Activated naive CD8-positive, alpha-beta T cell treated with anti-CD3 and anti-CD28 coated beads, Interleukin-2, amount 10 ng/mL, durations not matched to agents 7 days and 5 days (primary cell): ENCODE data around the gene NUP85. TPM values are rescaled to one million over a fixed set of nuclear protein-coding genes. Genes with fewer than 3 reads are reported as not detected.

Source experiments
- ATAC-seq: fragments of 150-1000 bp; cut with Tn5 transposase; one replicate; pipeline ENCODE4 v1.10.0; 2021; ENCODE audit warnings: low read depth, moderate library complexity
- POLR2A ChIA-PET: fragments of 350-600 bp; sonication (Branson Sonifier 250); formaldehyde crosslinking; loops from one replicate; lab custom pipeline; 2021; ENCODE audit warnings: antibody characterized with exemption; lab: Charles Lee
- DNase-seq: peaks from one replicate; pipeline ENCODE4 v3.0.0; 2021
- H3K27ac Mint-ChIP-seq: one replicate; pipeline ENCODE4 v1.8.0; 2022; ENCODE audit warnings: mild to moderate bottlenecking, mixed read lengths
- H3K27me3 Mint-ChIP-seq: one replicate; pipeline ENCODE4 v1.8.0; 2022; ENCODE audit warnings: mild to moderate bottlenecking, moderate library complexity, mixed read lengths
- H3K36me3 Mint-ChIP-seq: one replicate; pipeline ENCODE4 v1.8.0; 2021; ENCODE audit warnings: mild to moderate bottlenecking, mixed read lengths
- H3K4me1 Mint-ChIP-seq: one replicate; pipeline ENCODE4 v1.8.0; 2021; ENCODE audit warnings: mixed read lengths
- H3K4me3 Mint-ChIP-seq: one replicate; pipeline ENCODE4 v1.8.0; 2022; ENCODE audit warnings: mild to moderate bottlenecking, moderate library complexity, mixed read lengths
- H3K9me3 Mint-ChIP-seq: one replicate; pipeline ENCODE4 v1.8.0; 2021; ENCODE audit warnings: mixed read lengths
- total RNA-seq, 2 experiments: library from RNA; stranded (reverse); gene quantifications; one replicate each; pipeline ENCODE4 v1.2.3, GENCODE V29; 2021

Gene NUP85
- total RNA-seq, 2 experiments from 2014 or later = 154 to 167 TPM

GRCh38 chr17:75238684-75239191, 33.3 kb downstream of the NUP85 start:
- Mint-ChIP-seq H3K27ac (peak overlapping the region; percentile 78), H3K27me3 (no peaks in the 10 kb centered on the region), H3K4me1 (peaks cover 12% of the 10 kb centered on the region), H3K9me3 (no peaks in the 10 kb centered on the region), H3K36me3 (peaks cover 27% of the 10 kb centered on the region), H3K4me3 (no peak overlapping the region)
- peak; percentile 76 for ATAC-seq
- peak; percentile 66 for DNase-seq
- POLR2A ChIA-PET = interaction anchor here (2.5 kb wide), 1 partner anchor 22 kb away, joined by 9 read pairs; the partner anchor contains the start of genes GGA3 and MRPS7

- H3K4me3 Mint-ChIP-seq = no peak overlapping the region
- H3K4me1 Mint-ChIP-seq = peaks cover 16% of the 10 kb centered on the region
- DNase-seq = no peak
- H3K27me3 Mint-ChIP-seq = no peaks in the 10 kb centered on the region
- no peak for ATAC-seq
- H3K27ac Mint-ChIP-seq = no peak overlapping the region
- no peaks in the 10 kb centered on the region for H3K9me3 Mint-ChIP-seq
- POLR2A ChIA-PET = interaction anchor here (1.6 to 2.5 kb wide), 2 partner anchors 11 to 22 kb away, joined by 7 to 9 read pairs; partner anchors contain the start of genes GGA3 and MRPS7
- peaks cover 27% of the 10 kb centered on the region for H3K36me3 Mint-ChIP-seq
Measured at GRCh38 chr17:75239214-75239613, 33.7 kb downstream of the NUP85 start.

GRCh38 chr17:75239778-75240393, 34.4 kb downstream of the NUP85 start:
- ATAC-seq (no peak), DNase-seq (no peak)
- Mint-ChIP-seq H3K9me3 (no peaks in the 10 kb centered on the region), H3K36me3 (peaks cover 24% of the 10 kb centered on the region), H3K27me3 (no peaks in the 10 kb centered on the region), H3K27ac (peak overlapping the region; percentile 61), H3K4me1 (peaks cover 20% of the 10 kb centered on the region), H3K4me3 (no peak overlapping the region)
- POLR2A ChIA-PET = interaction anchor here (1.6 to 2.5 kb wide), 3 partner anchors 10 to 32 kb away, joined by 7 to 11 read pairs (median 9); partner anchors contain the start of genes GGA3, MIF4GD and MRPS7

GRCh38 chr17:75240394-75241142, 35.1 kb downstream of the NUP85 start:
- peak overlapping the region; percentile 61 for H3K27ac Mint-ChIP-seq
- ATAC-seq = peak; percentile 32
- H3K4me3 Mint-ChIP-seq = no peak overlapping the region
- DNase-seq = peak; percentile 51
- peaks cover 24% of the 10 kb centered on the region for H3K36me3 Mint-ChIP-seq
- H3K4me1 Mint-ChIP-seq = peaks cover 20% of the 10 kb centered on the region
- POLR2A ChIA-PET = interaction anchor here (1.6 to 2.5 kb wide), 3 partner anchors 9 to 31 kb away, joined by 7 to 11 read pairs (median 9); partner anchors contain the start of genes GGA3, MIF4GD and MRPS7
- no peaks in the 10 kb centered on the region for H3K27me3 Mint-ChIP-seq
- no peaks in the 10 kb centered on the region for H3K9me3 Mint-ChIP-seq

- H3K4me3 Mint-ChIP-seq = no peak overlapping the region
- POLR2A ChIA-PET = interaction anchor here (0.5 to 2.5 kb wide), 3 partner anchors 20 to 30 kb away, joined by 3 to 11 read pairs (median 9); partner anchors contain the start of genes GGA3, MIF4GD and MRPS7
- H3K9me3 Mint-ChIP-seq = no peaks in the 10 kb centered on the region
- no peaks in the 10 kb centered on the region for H3K27me3 Mint-ChIP-seq
- no peak overlapping the region for H3K27ac Mint-ChIP-seq
- peaks cover 23% of the 10 kb centered on the region for H3K36me3 Mint-ChIP-seq
- DNase-seq = no peak
- H3K4me1 Mint-ChIP-seq = peaks cover 20% of the 10 kb centered on the region
- no peak for ATAC-seq
Measured at GRCh38 chr17:75241143-75241430, 35.6 kb downstream of the NUP85 start.

- Mint-ChIP-seq H3K4me3 (no peak overlapping the region), H3K27me3 (no peaks in the 10 kb centered on the region), H3K9me3 (no peaks in the 10 kb centered on the region), H3K27ac (no peak overlapping the region), H3K36me3 (peaks cover 19% of the 10 kb centered on the region), H3K4me1 (peaks cover 20% of the 10 kb centered on the region)
- no peak for DNase-seq
- POLR2A ChIA-PET = interaction anchor here (0.5 to 2.5 kb wide), 3 partner anchors 20 to 41 kb away, joined by 3 to 9 read pairs (median 3); partner anchors contain the start of genes GGA3 and MRPS7
- no peak for ATAC-seq
Measured at GRCh38 chr17:75241502-75241901, 36.0 kb downstream of the NUP85 start.

GRCh38 chr17:75241996-75242460, 36.5 kb downstream of the NUP85 start:
- DNase-seq (no peak), ATAC-seq (no peak)
- POLR2A ChIA-PET = interaction anchor here (0.9 to 1.3 kb wide), 3 partner anchors 18 to 47 kb away, joined by 3 read pairs; partner anchors contain the start of gene SLC25A19
- Mint-ChIP-seq H3K27me3 (no peaks in the 10 kb centered on the region), H3K27ac (peak overlapping the region; percentile 48), H3K36me3 (peaks cover 24% of the 10 kb centered on the region), H3K4me1 (peaks cover 20% of the 10 kb centered on the region), H3K4me3 (no peak overlapping the region), H3K9me3 (no peaks in the 10 kb centered on the region)

GRCh38 chr17:75242461-75243042, 37.1 kb downstream of the NUP85 start:
- peaks cover 22% of the 10 kb centered on the region for H3K36me3 Mint-ChIP-seq

GRCh38 chr17:75244133-75244866, 38.8 kb downstream of the NUP85 start:
- ATAC-seq = no peak
- H3K27me3 Mint-ChIP-seq = no peaks in the 10 kb centered on the region
- no peaks in the 10 kb centered on the region for H3K9me3 Mint-ChIP-seq
- DNase-seq = no peak
- peaks cover 16% of the 10 kb centered on the region for H3K4me1 Mint-ChIP-seq
- no peak overlapping the region for H3K4me3 Mint-ChIP-seq
- peak overlapping the region; percentile 28 for H3K27ac Mint-ChIP-seq
- POLR2A ChIA-PET = interaction anchor here (0.6 to 1.2 kb wide), 3 partner anchors 14 to 26 kb away, joined by 3 to 4 read pairs (median 3); no protein-coding TSS in a partner anchor
- peaks cover 17% of the 10 kb centered on the region for H3K36me3 Mint-ChIP-seq

More at GRCh38 chr17:75242461-75243042, 37.1 kb downstream of the NUP85 start:
- H3K27ac Mint-ChIP-seq = peak overlapping the region; percentile 48
- ATAC-seq (no peak), DNase-seq (no peak)
- no peaks in the 10 kb centered on the region for H3K9me3 Mint-ChIP-seq
- H3K27me3 Mint-ChIP-seq = no peaks in the 10 kb centered on the region
- H3K4me3 Mint-ChIP-seq = peak overlapping the region; percentile 4
- H3K4me1 Mint-ChIP-seq = peaks cover 20% of the 10 kb centered on the region
- POLR2A ChIA-PET = interaction anchor here (0.8 to 1.3 kb wide), 4 partner anchors 17 to 47 kb away, joined by 3 read pairs; partner anchors contain the start of genes MIF4GD and SLC25A19

- POLR2A ChIA-PET = interaction anchor here (0.6 to 1.2 kb wide), 2 partner anchors 15 to 25 kb away, joined by 3 to 4 read pairs; no protein-coding TSS in a partner anchor
- Mint-ChIP-seq H3K9me3 (no peaks in the 10 kb centered on the region), H3K36me3 (peaks cover 17% of the 10 kb centered on the region), H3K27me3 (no peaks in the 10 kb centered on the region), H3K27ac (no peak overlapping the region), H3K4me3 (no peak overlapping the region), H3K4me1 (peaks cover 23% of the 10 kb centered on the region)
- ATAC-seq (no peak), DNase-seq (no peak)
Measured at GRCh38 chr17:75245011-75245410, 39.5 kb downstream of the NUP85 start.

- Mint-ChIP-seq H3K27ac (no peak overlapping the region), H3K4me3 (no peak overlapping the region), H3K27me3 (no peaks in the 10 kb centered on the region), H3K9me3 (no peaks in the 10 kb centered on the region), H3K4me1 (peaks cover 30% of the 10 kb centered on the region), H3K36me3 (peaks cover 17% of the 10 kb centered on the region)
- POLR2A ChIA-PET = interaction anchor here (5.5 kb wide), 1 partner anchor 15 kb away, joined by 51 read pairs; the partner anchor contains the start of genes GGA3 and MRPS7
- ATAC-seq = no peak
- no peak for DNase-seq
Measured at GRCh38 chr17:75246404-75246803, 40.9 kb downstream of the NUP85 start.

GRCh38 chr17:75249564-75249963, 44.1 kb downstream of the NUP85 start:
- H3K9me3 Mint-ChIP-seq = no peaks in the 10 kb centered on the region
- POLR2A ChIA-PET = interaction anchor here (1.0 to 5.5 kb wide), 7 partner anchors 10 to 530 kb away, joined by 3 to 51 read pairs (median 6); partner anchors contain the start of genes GGA3, GRB2, MIF4GD and MRPS7
- ATAC-seq = no peak

More at GRCh38 chr17:75249564-75249963, 44.1 kb downstream of the NUP85 start:
- peaks cover 24% of the 10 kb centered on the region for H3K4me1 Mint-ChIP-seq
- DNase-seq = no peak
- peaks cover 5% of the 10 kb centered on the region for H3K36me3 Mint-ChIP-seq
- H3K4me3 Mint-ChIP-seq = peak overlapping the region; percentile 78
- peak overlapping the region; percentile 92 for H3K27ac Mint-ChIP-seq
- H3K27me3 Mint-ChIP-seq = no peaks in the 10 kb centered on the region
